ENCODE results near the gene LRFN5. TPM values are rescaled to one million over a fixed set of nuclear protein-coding genes. Genes with fewer than 3 reads are reported as not detected.
"Not testable (repeated sequence)": the region's sequence is repeated elsewhere in the genome, so short reads cannot be mapped to it uniquely, and the experiment has no call there.

Gene LRFN5
- total and polyA plus RNA-seq, 2 donors, result 0.14 to 0.90 TPM

- Histone ChIP-seq H3K9me3 (ENCODE audit: control insufficient read depth in 2 of 2, insufficient read depth in 1 of 2, low read length in 1 of 2) (peaks cover 0 to 3% of the 10 kb centered on the region in 2 donors), H3K4me3 (ENCODE audit: low read length in 2 of 2) (no peak overlapping the region), H3K27ac (ENCODE audit: low read depth in 1 of 2, low read length in 1 of 2) (no peak overlapping the region), H3K27me3 (ENCODE audit: control insufficient read depth in 2 of 2, insufficient read depth in 1 of 2, low read length in 1 of 2) (no peaks in the 10 kb centered on the region), H3K4me1 (ENCODE audit: control insufficient read depth in 2 of 2, insufficient read depth in 2 of 2, low read length in 2 of 2) (no peaks in the 10 kb centered on the region), H3K36me3 (ENCODE audit: control insufficient read depth in 2 of 2, insufficient read depth in 2 of 2, low read length in 1 of 2) (no peaks in the 10 kb centered on the region)
- 96% methylated on average over 1 of the region's 1 CpG for WGBS
- DNase-seq (ENCODE audit: low read depth in 6 of 9, low spot score in 9 of 9), result no peak
These were observed 132.5 kb downstream of the LRFN5 start for GRCh38 chr14:41739203-41739602.

- no peaks in the 10 kb centered on the region for H3K9me3 ChIP-seq (ENCODE audit: control insufficient read depth in 2 of 2, insufficient read depth in 1 of 2, low read length in 1 of 2)
- no peaks in the 10 kb centered on the region for H3K4me1 ChIP-seq (ENCODE audit: control insufficient read depth in 2 of 2, insufficient read depth in 2 of 2, low read length in 2 of 2)
- no peak for DNase-seq (ENCODE audit: low read depth in 6 of 9, low spot score in 9 of 9)
- 96% methylated on average over 2 of the region's 2 CpGs for WGBS
- H3K36me3 ChIP-seq (ENCODE audit: control insufficient read depth in 2 of 2, insufficient read depth in 2 of 2, low read length in 1 of 2), result no peaks in the 10 kb centered on the region
- H3K27me3 ChIP-seq (ENCODE audit: control insufficient read depth in 2 of 2, insufficient read depth in 1 of 2, low read length in 1 of 2), result no peaks in the 10 kb centered on the region
- no peak overlapping the region for H3K4me3 ChIP-seq (ENCODE audit: low read length in 2 of 2)
- H3K27ac ChIP-seq (ENCODE audit: low read depth in 1 of 2, low read length in 1 of 2), result no peak overlapping the region
These were observed 136.5 kb downstream of the LRFN5 start for GRCh38 chr14:41743140-41743539.

DNA sequence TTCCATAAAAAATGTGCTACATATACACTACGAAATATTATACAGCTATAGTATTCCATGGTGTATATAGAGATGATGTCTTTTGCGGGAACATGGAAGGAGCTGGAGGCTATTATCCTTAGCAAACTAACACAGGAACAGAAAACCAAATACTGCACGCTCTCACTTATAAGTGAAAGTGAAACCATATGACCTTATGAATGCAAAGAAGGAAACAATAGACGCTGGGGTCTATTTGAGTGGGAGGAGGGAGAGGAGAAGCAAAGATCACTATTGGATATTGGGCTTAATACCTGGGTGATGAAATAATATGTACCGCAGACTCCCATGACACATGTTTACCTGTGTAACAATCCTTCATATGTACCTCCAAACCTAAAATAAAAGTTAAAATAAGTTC is 142.8 kb downstream of the LRFN5 start:
- no peaks in the 10 kb centered on the region for H3K9me3 ChIP-seq (ENCODE audit: control insufficient read depth in 2 of 2, insufficient read depth in 1 of 2, low read length in 1 of 2)
- peak in 2 of 9 donors; percentile 2 to 12 for DNase-seq (ENCODE audit: low read depth in 6 of 9, low spot score in 9 of 9)
- no peaks in the 10 kb centered on the region for H3K27me3 ChIP-seq (ENCODE audit: control insufficient read depth in 2 of 2, insufficient read depth in 1 of 2, low read length in 1 of 2)
- H3K4me1 ChIP-seq (ENCODE audit: control insufficient read depth in 2 of 2, insufficient read depth in 2 of 2, low read length in 2 of 2), result no peaks in the 10 kb centered on the region
- H3K27ac ChIP-seq (ENCODE audit: low read depth in 1 of 2, low read length in 1 of 2), result no peak overlapping the region
- WGBS, result 42% methylated on average over 5 of the region's 5 CpGs
- H3K4me3 ChIP-seq (ENCODE audit: low read length in 2 of 2), result no peak overlapping the region
- no peaks in the 10 kb centered on the region for H3K36me3 ChIP-seq (ENCODE audit: control insufficient read depth in 2 of 2, insufficient read depth in 2 of 2, low read length in 1 of 2)

DNA sequence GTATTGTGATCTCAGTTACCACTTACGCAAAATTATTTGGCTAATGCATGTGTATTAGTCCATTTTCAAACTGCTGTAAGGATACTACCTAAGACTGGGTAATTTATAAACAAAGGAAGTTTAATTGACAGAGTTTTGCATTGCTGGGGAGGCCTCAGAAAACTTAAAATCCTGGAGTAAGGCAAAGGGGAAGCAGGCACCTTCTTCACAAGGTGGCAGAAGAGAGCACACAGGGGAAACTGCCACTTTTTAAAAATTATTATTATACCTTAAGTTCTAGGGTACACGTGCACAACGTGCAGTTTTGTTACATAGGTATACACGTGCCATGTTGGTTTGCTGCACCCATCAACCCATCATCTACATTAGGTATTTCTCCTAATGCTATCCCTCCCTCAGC is 143.9 kb downstream of the LRFN5 start:
- 74% methylated on average over 4 of the region's 4 CpGs for WGBS
- not testable (repeated sequence) for H3K27me3 ChIP-seq (ENCODE audit: control insufficient read depth in 2 of 2, insufficient read depth in 1 of 2, low read length in 1 of 2); H3K36me3 ChIP-seq (ENCODE audit: control insufficient read depth in 2 of 2, insufficient read depth in 2 of 2, low read length in 1 of 2); H3K9me3 ChIP-seq (ENCODE audit: control insufficient read depth in 2 of 2, insufficient read depth in 1 of 2, low read length in 1 of 2); H3K4me3 ChIP-seq (ENCODE audit: low read length in 2 of 2); H3K27ac ChIP-seq (ENCODE audit: low read depth in 1 of 2, low read length in 1 of 2); DNase-seq (ENCODE audit: low read depth in 6 of 9, low spot score in 9 of 9); H3K4me1 ChIP-seq (ENCODE audit: control insufficient read depth in 2 of 2, insufficient read depth in 2 of 2, low read length in 2 of 2)

DNA sequence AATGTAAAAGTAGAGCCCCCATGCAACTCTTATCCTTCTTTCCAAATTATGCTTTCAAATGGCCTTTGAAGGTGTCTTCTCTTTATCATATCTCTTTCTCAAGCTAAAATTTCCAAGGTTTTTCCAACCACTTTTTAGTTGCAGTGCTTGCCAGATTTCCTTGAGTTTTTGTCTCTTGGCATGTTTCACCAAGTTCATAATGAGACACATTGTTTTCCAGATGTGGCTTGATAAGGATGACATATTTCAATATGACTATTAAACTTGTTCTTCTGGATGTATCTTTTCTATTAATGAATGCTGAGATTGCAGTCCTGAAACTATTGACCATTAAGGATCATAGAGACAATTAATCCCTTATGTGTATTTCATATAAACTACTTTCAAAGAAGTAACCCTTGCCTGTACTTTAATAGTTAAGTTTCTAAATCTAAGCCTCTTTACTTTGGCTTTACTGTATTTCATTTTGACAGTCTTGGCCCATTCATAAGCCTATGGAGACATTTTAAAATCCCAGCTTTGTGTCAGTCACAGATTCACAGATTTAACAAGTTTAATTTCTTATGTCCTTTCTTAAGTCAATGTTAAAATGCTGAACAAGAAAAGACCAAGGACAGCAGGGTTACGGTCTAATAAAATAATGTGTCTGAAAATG is 151.5 kb downstream of the LRFN5 start:
- WGBS, result 100% methylated on average over 1 of the region's 1 CpG
- Histone ChIP-seq H3K4me3 (ENCODE audit: low read length in 2 of 2) (no peak overlapping the region), H3K27me3 (ENCODE audit: control insufficient read depth in 2 of 2, insufficient read depth in 1 of 2, low read length in 1 of 2) (no peaks in the 10 kb centered on the region), H3K36me3 (ENCODE audit: control insufficient read depth in 2 of 2, insufficient read depth in 2 of 2, low read length in 1 of 2) (no peaks in the 10 kb centered on the region), H3K9me3 (ENCODE audit: control insufficient read depth in 2 of 2, insufficient read depth in 1 of 2, low read length in 1 of 2) (no peaks in the 10 kb centered on the region), H3K4me1 (ENCODE audit: control insufficient read depth in 2 of 2, insufficient read depth in 2 of 2, low read length in 2 of 2) (no peaks in the 10 kb centered on the region), H3K27ac (ENCODE audit: low read depth in 1 of 2, low read length in 1 of 2) (no peak overlapping the region)
- DNase-seq (ENCODE audit: low read depth in 6 of 9, low spot score in 9 of 9), result no peak

GRCh38 chr14:41761204-41761603 is 154.5 kb downstream of the LRFN5 start:
- Histone ChIP-seq H3K27me3 (ENCODE audit: control insufficient read depth in 2 of 2, insufficient read depth in 1 of 2, low read length in 1 of 2) (no peaks in the 10 kb centered on the region), H3K36me3 (ENCODE audit: control insufficient read depth in 2 of 2, insufficient read depth in 2 of 2, low read length in 1 of 2) (no peaks in the 10 kb centered on the region), H3K4me3 (ENCODE audit: low read length in 2 of 2) (no peak overlapping the region), H3K27ac (ENCODE audit: low read depth in 1 of 2, low read length in 1 of 2) (no peak overlapping the region), H3K4me1 (ENCODE audit: control insufficient read depth in 2 of 2, insufficient read depth in 2 of 2, low read length in 2 of 2) (no peaks in the 10 kb centered on the region), H3K9me3 (ENCODE audit: control insufficient read depth in 2 of 2, insufficient read depth in 1 of 2, low read length in 1 of 2) (no peaks in the 10 kb centered on the region)
- WGBS, result 91% methylated on average over 2 of the region's 2 CpGs
- DNase-seq (ENCODE audit: low read depth in 6 of 9, low spot score in 9 of 9), result no peak

DNA sequence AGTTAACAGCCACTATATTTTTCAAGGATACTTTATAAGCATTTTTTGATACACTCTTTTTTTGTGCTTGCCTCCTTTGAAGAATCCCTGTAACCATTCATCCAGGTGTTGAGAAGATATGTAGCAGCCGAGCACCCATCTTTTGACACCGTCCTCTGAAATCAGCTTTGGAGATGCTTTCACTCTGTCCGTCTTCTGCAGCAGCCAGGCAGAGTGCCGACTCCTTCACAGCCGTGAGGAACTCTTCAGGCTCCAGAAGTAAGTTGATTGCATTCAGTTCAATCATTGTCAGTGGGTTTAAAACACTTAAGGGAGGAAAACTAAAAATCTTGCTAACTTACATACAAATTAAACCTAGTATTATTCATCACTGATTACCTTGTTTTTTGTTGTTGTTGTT is 160.1 kb downstream of the LRFN5 start:
- H3K4me1 ChIP-seq (ENCODE audit: control insufficient read depth in 2 of 2, insufficient read depth in 2 of 2, low read length in 2 of 2), result no peaks in the 10 kb centered on the region
- 93% methylated on average over 5 of the region's 5 CpGs for WGBS
- no peak overlapping the region for H3K4me3 ChIP-seq (ENCODE audit: low read length in 2 of 2)
- H3K9me3 ChIP-seq (ENCODE audit: control insufficient read depth in 2 of 2, insufficient read depth in 1 of 2, low read length in 1 of 2), result no peaks in the 10 kb centered on the region
- DNase-seq (ENCODE audit: low read depth in 6 of 9, low spot score in 9 of 9), result no peak
- no peaks in the 10 kb centered on the region for H3K36me3 ChIP-seq (ENCODE audit: control insufficient read depth in 2 of 2, insufficient read depth in 2 of 2, low read length in 1 of 2)
- H3K27ac ChIP-seq (ENCODE audit: low read depth in 1 of 2, low read length in 1 of 2), result no peak overlapping the region
- no peaks in the 10 kb centered on the region for H3K27me3 ChIP-seq (ENCODE audit: control insufficient read depth in 2 of 2, insufficient read depth in 1 of 2, low read length in 1 of 2)

DNA sequence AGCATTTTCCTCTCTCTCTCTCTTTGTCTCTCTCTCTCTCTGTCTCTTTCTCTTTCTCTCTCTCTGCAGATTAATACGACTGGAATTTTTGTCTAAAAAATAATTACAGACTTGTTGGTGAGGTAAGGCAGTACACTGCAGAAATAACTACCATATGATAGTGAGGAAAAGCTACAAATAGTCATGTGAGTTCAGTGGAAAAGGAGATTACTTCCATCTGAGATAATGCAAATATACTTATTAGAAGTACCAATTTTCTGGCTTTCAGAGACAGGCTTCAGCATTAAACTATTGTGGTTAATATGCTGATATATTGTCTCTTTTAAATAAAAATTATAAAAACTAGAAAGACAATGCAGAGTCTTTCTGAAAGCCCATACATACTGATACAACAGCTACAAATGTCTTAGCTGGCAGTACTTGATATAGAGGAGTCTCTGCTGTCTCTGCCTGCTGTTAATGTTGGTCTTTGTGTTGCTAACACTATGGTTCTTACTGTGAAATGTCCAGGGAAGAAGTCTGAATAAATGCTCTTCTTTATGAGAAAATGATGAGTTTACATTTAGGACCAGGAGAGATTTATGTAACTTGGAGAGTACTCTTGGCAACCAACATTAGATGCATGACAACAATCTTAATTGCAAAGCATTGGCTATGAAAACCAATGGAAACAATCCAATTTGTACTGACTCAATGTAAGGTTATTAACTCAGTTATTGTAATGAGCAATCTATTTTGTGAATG is 167.0 kb downstream of the LRFN5 start:
- H3K9me3 ChIP-seq (ENCODE audit: control insufficient read depth in 2 of 2, insufficient read depth in 1 of 2, low read length in 1 of 2), result no peaks in the 10 kb centered on the region
- no peaks in the 10 kb centered on the region for H3K4me1 ChIP-seq (ENCODE audit: control insufficient read depth in 2 of 2, insufficient read depth in 2 of 2, low read length in 2 of 2)
- no peak overlapping the region for H3K4me3 ChIP-seq (ENCODE audit: low read length in 2 of 2)
- no peaks in the 10 kb centered on the region for H3K27me3 ChIP-seq (ENCODE audit: control insufficient read depth in 2 of 2, insufficient read depth in 1 of 2, low read length in 1 of 2)
- no peak overlapping the region for H3K27ac ChIP-seq (ENCODE audit: low read depth in 1 of 2, low read length in 1 of 2)
- WGBS, result 88% methylated on average over 1 of the region's 1 CpG
- no peak for DNase-seq (ENCODE audit: low read depth in 6 of 9, low spot score in 9 of 9)
- H3K36me3 ChIP-seq (ENCODE audit: control insufficient read depth in 2 of 2, insufficient read depth in 2 of 2, low read length in 1 of 2), result no peaks in the 10 kb centered on the region

- Histone ChIP-seq H3K27ac (ENCODE audit: low read depth in 1 of 2, low read length in 1 of 2) (no peak overlapping the region), H3K4me1 (ENCODE audit: control insufficient read depth in 2 of 2, insufficient read depth in 2 of 2, low read length in 2 of 2) (no peaks in the 10 kb centered on the region), H3K36me3 (ENCODE audit: control insufficient read depth in 2 of 2, insufficient read depth in 2 of 2, low read length in 1 of 2) (no peaks in the 10 kb centered on the region), H3K9me3 (ENCODE audit: control insufficient read depth in 2 of 2, insufficient read depth in 1 of 2, low read length in 1 of 2) (no peaks in the 10 kb centered on the region), H3K27me3 (ENCODE audit: control insufficient read depth in 2 of 2, insufficient read depth in 1 of 2, low read length in 1 of 2) (no peaks in the 10 kb centered on the region), H3K4me3 (ENCODE audit: low read length in 2 of 2) (no peak overlapping the region)
- no peak for DNase-seq (ENCODE audit: low read depth in 6 of 9, low spot score in 9 of 9)
These were observed 175.8 kb downstream of the LRFN5 start for GRCh38 chr14:41782511-41782910.
